Testis (tissue), 2 donors: Measurements from ENCODE around the gene FAM180B.

Source experiments
- CTCF ChIP-seq, 3 experiments: fragments of 450-650 bp in 2 of 3; fragments of 200-600 bp in 1 of 3; sonication (generic) in 1 of 3; IDR thresholded peaks; one replicate each; pipeline ENCODE4 v1.5.1; 2016 to 2019; ENCODE audit warnings: antibody characterized with exemption in 3 of 3, mild to moderate bottlenecking in 2 of 3, moderate library complexity in 1 of 3
- POLR2A ChIP-seq: fragments of 450-650 bp; IDR thresholded peaks from one replicate; pipeline ENCODE4 v1.6.1; 2017; ENCODE audit warnings: antibody characterized with exemption, mild to moderate bottlenecking, moderate library complexity

GRCh38 chr11:47571895-47572294 lies 14.6 kb upstream of the FAM180B start:
- TF ChIP-seq POLR2A, result no peak
- no peak for TF ChIP-seq CTCF (IDR thresholded peaks at IDR 0.05)
